Measurements from ENCODE around the gene PLA2G15.
"Not testable (repeated sequence)": the region's sequence is repeated elsewhere in the genome, so short reads cannot be mapped to it uniquely, and the experiment has no call there.

Gene PLA2G15

DNA sequence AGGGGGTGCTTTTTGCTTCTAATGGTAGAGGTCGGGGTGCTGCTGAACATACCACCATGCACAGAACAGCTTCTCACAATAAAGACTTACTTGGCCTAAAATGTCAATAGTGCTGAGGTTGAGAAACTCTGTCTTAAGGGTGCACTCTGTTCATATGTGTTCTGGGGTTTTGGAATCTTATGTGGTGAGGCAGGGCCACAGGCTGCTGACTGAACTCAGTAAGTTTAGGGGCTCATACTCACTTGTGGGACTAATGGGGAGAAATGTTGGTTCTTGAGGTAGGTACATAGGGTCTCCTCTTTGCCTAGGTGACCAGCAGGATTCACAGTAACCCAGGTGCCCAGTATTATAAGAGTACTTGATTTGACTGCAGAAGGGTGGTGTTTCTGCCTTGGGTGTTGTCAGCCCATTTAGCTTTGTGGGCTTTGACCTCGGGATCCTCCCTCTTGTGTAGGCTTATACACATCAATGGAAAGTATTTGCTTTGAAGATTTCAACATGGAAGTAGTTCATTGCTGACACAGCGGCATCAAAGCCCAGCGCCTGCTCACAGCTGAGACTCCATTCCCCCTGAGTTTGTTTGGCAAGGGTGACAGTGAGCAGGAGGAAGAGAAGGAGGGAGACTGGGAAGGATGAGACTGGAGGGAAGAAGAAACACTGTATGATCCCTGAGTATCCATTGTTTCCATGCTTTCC, 36.3 kb downstream of the PLA2G15 start:
- DNase-seq = no peak

DNA sequence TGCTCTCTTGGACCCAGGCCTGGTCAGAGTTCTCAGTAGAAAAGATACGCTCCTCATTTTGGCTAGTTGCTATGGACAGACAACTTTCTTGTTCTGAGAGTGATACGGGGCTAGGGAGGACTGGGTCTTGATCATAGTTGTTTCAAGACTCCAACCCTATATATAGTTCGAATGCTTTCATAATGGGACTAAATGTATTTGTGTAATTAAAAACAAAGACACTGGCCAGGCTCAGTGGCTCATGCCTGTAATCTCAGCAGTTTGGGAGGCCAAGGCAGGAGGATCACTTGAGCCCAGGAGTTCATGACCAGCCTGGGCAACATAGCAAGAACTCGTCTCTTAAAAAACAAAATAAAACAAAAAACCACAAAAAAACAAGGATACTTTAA, 36.9 kb downstream of the PLA2G15 start:
- no peak for DNase-seq

DNA sequence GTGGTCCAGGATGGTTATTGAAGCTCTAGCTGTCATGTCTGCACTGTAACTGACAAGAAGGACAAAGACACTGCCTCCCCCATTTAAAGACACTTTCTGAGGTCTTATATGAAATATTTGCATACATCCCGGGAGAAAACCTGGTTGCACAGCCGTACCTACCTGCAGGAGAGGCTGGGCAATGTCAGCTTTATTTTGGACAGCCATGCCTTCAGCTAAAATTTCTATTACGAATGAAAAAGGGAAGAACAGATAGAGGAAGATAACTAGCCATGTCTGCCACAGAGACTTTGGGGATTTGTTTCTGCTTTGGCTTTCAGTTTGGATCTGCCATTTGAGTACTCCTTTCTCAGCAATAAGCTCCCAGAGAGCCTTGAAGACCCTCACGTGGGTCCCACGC, 38.2 kb downstream of the PLA2G15 start:
- no peak for DNase-seq

DNA sequence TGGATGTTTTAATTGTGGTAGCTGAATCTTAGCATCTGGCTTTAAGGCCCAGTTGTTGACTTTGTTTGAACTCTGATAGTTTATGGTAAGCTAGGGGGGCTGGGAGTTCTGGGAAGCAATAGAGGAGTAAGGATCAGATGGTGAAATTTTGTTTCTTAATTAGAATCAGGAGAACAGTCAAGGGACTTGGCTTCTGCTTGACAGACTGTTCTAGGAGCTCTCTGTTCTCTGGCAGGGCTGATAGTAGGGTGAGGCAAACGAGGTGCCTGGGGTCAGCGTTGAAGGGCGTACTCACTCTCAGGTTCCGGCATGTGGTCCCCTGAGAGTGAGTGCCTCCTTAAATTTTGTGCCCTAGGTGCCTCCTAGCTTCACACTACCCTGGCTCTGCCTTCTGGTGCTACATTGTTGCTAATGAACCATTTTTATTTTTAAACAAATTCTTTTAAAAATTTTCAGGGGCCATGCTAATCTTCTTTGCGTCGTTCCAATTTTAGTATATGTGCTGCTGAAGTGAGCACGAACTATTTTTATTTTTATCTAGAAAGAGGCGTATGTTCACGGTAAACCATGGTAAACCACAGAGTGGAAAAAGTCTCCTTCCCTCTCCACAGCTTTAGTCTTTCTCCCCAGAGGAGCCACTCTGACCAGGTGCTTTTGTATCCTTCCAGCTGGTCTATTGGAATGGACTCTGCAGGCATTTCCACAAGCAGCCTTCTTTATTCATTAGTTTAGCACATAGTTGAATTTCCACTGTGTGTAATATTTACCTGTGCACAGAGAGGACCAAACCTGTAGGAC, 38.8 kb downstream of the PLA2G15 start:
- no peak for DNase-seq

DNA sequence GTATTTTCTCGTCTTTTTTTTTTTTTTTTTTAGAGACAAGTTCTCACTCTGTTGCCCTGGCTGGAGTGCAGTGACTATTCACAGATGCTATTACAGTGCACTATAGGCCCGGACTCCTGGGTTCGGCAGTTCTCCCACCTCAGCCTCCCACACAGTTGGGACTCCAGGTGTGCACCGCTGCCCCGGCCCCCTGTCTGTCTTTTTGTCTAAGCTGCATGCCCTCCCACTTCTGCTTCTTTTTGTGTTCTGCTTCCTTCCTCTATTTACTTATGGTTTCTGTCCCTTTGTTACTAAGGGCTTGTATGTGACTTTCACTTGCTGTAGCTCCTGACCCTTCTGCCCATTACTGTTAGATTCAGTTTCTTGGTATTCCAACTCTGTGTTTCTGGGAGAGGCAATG, 39.7 kb downstream of the PLA2G15 start:
- DNase-seq = no peak

DNA sequence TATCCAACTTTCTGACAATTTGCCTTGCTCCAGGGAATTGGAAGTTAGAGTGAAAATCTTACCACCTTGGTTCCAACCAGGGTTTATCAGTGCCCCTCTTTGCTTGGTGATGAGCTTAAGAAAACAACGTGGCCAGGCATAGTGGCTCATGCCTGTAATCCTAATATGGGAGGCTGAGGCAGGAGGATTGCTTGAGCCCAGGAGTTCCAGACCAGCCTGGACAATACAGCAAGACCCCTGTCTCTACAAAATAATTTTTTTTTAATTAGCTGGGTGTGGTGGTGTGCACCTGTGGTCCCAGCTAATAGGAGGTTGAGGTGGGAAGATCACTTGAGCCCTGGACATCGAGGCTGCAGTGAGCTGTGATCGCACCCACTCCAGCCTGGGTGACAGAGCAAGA, 40.5 kb downstream of the PLA2G15 start:
- no peak for DNase-seq

DNA sequence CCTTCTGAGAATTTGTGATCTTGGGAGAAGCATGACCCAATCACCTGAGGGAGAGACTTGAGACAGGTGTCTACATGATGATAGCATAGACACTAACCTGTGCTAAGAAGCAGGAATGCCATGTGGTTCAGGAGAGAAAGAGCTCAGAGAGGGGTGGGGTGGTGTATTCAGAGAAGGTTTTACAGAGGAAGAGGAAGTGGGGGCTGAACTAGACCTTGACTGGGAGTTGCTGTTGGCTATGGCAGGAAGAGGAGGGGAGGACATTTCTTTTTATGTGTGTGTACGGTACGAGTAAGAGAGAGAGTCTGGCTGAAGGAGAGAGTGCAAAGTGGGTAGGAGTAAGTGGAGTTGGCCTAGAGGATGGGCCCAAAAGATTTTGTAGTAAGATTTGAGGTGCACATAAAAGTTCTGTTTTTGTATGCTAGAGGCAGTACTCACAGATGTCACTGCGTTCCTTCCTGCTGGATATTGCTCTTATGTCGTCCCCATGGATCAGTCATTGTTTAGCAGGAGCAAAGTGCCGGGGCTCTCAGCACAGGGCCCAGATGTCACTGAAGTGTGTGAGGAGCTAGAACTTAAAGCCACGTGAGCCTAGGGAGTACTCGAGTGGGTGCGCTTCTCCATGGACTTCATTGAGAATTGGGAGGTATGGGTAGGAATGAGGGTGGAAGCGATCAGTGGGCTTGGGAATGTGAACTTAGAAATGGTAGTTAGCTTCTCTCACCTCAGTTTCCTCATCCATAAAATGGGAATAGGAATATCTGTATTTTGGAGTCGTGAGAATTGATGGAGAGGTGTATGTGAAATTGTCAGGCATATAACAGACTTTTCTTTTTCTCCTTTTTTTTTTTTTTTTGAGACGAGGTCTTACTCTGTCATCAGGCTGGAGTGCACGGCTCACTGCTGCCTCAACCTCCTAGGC, 41.2 kb downstream of the PLA2G15 start:
- no peak for DNase-seq

DNA sequence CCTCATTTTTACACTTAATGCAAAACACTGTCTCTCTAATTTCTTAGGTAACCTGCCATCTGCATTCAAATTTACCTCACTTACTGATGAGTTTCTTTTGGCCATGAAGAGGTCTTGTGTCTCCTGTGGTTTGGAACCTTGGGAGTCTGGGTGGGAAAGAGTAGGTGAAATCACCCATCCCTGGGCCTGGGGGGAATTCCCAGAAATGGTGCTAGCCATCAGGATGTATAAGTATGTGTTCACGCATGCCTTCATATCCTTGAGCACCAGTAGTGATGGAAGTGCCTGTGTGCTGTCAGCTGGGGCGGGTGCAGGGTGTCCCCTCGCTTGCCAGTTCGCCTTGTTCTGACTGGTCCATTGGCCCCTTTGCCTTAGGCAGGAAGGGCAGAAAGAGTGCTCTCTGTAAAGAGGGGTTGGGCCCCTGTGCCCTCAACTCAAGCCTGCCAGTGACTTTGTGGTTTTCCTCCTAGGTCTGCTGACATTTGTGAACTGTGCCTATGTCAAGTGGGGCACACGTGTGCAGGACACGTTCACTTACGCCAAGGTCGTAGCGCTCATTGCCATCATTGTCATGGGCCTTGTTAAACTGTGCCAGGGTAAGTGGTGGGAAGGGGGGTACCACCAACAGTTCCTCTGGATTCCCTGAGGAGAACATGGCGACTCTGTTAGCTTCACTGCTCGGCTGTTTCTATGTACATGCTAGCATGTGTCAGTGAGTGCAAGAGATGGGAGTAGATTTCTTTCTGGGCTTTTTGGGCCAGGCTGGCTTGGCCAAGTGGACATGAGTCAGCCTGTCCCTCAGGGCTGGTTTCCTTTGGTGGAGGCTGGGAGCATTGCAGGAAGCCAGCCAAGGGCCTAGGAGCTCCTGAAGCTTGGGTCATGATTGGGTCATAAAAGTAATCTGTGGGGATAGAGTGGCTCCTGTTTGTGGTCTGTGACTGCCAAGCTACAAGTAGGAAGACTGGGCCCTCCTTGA, 42.4 kb downstream of the PLA2G15 start:
- DNase-seq = no peak

DNA sequence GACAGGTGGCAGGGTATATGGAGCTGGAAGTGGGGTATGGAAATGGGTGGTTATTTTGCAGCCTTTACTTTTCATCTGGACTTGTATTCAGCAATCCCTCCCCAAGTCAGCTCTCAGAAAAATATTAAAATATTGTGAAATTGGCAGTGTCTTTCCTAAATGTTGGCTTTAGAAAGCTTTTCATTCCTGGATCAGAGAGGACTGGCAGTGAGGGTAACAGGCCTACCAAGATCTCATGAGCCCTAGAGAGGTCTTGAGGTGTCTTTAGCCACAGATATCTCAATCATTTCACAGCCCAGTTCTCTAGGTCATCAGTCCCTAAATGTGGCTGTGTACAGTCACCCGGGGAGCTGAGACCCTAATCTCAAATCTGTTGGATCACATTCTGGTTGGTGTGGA, 43.1 kb downstream of the PLA2G15 start:
- no peak for DNase-seq

DNA sequence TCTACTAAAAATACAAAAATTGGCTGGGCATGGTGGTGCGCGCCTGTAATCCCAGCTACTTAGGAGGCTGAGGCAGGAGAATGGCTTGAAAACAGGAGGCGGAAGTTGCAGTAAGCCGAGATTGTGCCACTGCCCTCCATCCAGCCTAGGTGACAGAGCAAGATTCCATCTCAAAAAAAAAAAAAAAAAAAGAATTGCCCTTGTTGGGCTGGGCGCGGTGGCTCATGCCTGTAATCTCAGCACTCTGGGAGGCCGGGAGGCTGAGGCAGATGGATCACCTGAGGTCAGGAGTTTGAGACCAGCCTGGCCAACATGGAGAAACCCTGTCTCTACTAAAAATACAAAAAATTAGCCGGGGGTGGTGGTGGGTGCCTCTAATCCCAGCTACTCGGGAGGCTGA, 43.6 kb downstream of the PLA2G15 start:
- not testable (repeated sequence) for DNase-seq

DNA sequence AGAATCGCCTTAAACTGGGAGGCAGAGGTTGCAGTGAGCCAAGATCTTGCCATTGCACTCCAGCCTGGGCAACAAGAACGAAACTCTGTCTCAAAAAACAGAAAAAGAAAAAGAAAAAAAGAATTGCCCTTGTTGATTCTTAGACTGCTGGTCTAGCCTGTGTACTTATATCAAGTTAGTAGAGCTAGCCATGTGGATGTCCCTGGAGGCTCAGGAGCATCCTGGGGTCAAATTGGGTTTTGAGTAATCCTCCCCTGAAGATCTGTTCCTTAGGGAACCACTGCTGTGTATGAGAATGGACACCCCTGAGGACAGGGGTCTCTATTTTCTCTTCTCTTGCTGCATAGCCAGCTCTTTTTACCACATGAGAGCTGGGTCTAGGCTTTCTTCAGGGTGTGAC, 44.0 kb downstream of the PLA2G15 start:
- no peak for DNase-seq

DNA sequence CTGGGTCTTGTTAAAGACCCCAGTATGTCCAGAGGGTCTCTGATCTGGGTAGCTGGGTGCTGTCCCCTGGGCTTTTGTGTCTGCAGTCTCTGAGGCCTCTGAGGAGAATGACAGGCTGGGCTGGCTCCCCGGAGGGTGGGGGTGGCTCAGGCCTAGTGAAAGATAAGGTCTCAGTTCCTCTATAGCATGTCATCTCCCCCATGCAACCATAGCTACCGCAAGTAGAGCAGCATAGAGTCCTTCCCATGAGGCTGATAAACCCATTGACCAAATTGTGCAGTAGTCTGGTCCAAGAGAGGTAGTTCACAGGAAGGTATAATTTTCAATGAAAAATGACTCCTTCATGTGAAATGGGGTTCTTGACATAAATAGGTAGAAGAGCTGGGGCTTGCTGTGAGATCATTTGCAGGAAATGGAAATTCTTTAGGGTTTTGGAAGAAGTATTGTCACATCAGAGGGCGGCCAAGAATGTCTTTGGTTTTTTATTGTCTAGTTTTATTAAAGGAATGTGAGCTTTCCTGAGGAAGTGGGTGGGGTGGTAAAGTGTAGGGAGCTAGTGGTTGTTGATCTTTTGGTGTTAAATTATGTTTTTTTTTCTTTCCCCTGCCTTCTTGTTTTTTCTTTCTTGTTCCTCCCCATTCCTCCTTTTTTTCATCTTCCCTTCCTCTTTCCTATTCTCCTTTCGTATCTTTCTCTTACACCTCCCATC, 44.6 kb downstream of the PLA2G15 start:
- no peak for DNase-seq

DNA sequence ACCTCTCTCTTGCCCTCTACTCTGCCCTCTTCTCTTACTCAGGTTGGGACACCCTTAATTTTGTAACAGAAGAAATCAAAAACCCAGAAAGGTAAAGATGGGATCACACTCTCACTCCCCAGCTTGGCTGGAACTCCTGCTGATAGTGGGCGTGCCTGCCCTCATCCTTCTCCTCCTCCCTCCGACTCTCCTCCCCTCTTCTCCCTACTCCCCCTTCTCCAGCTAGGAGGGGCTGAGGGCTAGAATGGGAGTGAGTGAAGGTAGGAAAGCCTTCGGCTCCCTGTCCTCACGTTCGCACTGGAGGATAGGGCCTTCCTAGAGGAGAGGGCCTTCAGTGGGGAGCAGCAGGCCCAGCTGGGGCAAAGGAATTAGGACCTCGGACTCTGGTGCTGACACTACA, 45.3 kb downstream of the PLA2G15 start:
- DNase-seq = no peak

DNA sequence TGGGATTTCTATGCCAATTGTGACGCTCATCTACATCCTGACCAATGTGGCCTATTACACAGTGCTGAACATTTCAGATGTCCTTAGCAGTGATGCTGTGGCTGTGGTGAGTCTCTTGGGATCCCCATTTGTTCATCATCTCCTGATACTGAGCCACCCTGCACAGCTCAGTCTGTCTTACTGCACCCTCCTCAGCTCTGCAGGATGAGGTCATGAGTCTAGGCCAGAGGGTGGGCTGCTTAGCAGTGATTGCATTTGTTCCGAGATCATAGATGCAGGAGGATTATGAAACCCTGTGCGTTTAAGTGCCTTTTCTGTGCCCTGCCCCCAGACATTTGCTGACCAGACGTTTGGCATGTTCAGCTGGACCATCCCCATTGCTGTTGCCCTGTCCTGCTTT, 46.1 kb downstream of the PLA2G15 start:
- no peak for DNase-seq

DNA sequence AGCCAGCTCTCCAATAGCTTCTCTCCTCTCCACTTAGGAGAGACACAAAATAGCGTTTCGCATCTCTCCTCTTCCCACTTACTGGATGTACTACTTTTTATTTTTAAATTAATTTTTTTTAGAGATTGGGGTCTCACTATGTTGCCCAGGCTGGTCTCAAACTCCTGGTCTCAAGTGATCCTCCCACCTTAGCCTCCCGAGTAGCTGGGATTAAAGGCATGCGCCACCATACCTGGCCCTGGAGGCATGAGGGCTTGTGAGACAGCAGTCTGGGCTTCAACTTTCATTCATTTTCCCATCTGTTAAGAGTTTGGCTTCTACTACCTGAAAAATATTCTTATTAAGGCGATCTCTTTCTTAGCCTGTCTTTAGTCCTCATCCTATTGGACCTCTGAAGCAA, 47.3 kb downstream of the PLA2G15 start:
- no peak for DNase-seq

DNA sequence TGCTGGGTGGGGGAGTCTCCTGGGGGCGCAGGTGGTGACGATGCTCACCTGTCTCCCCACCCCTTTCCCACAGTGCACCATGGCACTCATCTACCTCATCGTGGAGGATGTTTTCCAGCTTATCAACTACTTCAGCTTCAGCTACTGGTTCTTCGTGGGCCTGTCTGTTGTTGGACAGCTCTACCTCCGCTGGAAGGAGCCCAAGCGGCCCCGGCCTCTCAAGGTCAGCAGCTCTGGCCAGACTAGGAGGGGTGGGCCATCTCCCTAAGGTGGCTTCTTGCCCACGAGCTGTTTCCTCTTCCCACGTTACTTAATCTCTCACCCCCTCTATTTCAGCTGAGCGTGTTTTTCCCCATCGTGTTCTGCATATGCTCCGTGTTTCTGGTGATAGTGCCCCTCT, 51.1 kb downstream of the PLA2G15 start:
- no peak for DNase-seq

DNA sequence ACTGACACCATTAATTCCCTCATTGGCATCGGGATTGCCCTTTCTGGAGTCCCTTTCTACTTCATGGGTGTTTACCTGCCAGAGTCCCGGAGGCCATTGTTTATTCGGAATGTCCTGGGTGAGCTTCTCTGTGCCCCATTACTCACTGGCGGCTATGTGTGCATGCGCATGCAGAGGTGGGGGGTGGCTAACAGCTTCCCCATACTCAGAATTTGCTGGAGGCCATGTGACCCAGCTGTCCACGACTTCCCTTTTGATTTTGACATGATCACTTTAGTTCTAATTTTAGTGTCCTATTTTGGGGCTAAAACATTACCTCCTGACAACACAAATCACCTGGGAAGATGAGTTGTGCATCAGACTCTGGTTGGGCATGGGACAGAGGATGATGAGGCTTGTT, 51.5 kb downstream of the PLA2G15 start:
- DNase-seq = no peak

DNA sequence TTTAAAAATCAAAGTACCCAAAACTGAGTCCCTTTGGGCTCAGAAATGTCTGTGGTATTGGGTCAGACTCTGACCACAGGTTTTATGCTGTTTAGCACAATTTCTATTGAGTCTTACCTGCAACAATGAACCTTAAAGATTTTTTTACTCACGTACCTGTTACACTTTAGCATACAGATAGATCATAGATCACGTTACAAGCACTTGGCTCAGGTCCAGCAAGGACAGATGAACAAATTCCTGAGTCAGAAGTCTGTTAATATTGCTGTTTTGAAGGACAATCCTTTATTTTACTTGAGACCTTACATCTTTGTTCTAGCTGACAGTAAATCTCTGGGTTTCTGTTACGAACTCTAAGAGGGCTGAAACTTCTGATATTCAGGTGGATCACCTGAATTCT, 52.7 kb downstream of the PLA2G15 start:
- no peak for DNase-seq

DNA sequence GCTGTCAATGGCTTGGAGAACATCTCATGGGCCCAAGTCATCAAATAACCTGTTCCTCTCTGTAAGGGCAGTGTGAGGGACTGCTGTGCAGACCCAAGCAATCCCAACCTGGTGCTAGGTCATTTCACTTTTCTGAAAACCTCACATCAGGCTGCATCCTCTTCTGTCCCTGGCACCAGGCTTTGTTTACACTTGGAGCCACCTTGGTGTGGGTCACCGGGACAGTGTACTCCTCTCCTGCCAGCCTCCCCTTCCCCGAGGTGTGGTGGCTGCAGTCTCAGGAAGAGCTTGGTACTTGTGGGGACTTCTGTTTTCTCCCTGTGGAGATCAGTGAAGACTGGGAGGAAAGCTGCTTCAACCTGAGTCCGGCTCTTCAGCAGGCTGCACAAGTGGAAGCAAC, 53.1 kb downstream of the PLA2G15 start:
- no peak for DNase-seq

DNA sequence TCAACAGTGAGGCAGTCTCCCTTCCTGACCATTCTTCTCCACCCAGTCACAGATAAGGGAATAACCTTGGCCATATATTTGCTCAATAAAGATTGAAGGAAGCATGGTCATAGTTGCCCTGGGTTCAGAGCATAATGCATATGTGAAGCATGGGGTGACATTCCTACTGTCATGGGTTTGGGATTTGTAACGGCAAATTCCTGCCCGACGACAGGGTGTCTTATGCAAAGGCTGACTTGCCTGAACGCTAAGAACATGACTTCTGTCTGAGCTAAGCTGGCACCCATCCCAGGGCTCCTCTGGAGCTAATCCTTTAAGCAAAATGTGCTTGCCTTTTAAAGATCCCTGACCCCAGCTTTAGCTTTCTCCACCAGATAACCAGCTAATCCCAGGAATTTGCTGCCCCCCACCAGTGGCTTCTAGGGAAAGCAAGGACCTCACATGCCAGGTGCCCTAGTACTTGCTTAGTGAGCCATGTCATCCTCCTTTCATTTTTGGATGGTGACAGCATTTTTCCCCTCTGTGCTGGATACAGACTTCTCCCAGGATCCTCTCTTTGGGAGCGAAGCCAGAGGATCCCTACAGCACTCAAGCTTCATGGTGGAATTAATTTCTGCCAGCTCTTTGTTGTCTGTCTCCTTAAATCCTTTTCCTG, 53.9 kb downstream of the PLA2G15 start:
- DNase-seq = no peak
